Neural progenitor cell (in vitro differentiated cells): ENCODE data around the gene IDS.

Experiments used
- EZH2 ChIP-seq: fragments of 200-600 bp; sonication (generic); IDR thresholded peaks from 2 replicates; pipeline ENCODE4 v1.6.1; 2017; ENCODE audit warnings: antibody characterized with exemption, mild to moderate bottlenecking, moderate library complexity
- EZH2phosphoT487 ChIP-seq: fragments of 200-600 bp; sonication (generic); IDR thresholded peaks from 2 replicates; pipeline ENCODE4 v1.6.1; 2017; ENCODE audit warnings: antibody characterized with exemption
- TF ChIP-seq, protein P1 (sequence below): fragments of 200-600 bp; sonication (generic); IDR thresholded peaks from 2 replicates; pipeline ENCODE4 v1.5.1; 2017; ENCODE audit warnings: antibody characterized with exemption, mild to moderate bottlenecking

DNA sequence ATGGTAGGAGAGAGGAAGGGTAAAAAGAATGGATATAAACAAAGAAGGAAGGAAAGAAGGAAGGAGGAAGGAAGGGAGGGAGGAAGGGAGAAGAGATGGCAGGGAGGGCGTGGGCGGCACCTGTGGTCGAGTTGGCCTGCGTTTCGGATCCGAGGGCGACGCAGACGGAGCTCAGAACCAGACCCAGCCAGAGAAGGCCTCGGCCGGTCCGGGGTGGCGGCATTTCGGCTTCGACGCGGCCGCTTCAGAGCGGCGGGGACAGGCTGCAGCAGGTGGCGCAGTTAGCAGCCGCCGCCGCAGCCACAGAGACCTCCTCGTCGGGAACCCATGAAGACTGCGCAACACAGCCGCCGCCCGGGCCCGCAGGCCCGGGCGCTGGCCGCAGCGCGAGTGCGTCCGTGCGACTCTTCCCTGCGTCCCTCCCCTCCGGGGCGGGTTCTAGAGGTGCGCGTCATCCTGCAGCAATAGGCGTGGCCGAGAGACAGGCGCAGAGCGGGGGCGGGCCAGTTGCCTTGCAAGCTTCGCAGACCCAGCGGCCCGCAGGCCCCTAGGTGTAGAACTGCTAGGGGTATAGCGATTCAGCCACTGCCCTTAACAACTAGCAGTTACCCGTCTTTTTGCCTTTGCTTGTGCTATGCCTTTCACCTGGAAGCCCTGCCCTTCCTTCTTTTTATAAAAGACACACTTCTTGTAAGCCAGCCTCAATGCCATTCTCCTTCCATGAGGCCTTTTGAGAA is at the start of gene IDS:
- TF ChIP-seq EZH2: no peak
- TF ChIP-seq, protein P1, sequence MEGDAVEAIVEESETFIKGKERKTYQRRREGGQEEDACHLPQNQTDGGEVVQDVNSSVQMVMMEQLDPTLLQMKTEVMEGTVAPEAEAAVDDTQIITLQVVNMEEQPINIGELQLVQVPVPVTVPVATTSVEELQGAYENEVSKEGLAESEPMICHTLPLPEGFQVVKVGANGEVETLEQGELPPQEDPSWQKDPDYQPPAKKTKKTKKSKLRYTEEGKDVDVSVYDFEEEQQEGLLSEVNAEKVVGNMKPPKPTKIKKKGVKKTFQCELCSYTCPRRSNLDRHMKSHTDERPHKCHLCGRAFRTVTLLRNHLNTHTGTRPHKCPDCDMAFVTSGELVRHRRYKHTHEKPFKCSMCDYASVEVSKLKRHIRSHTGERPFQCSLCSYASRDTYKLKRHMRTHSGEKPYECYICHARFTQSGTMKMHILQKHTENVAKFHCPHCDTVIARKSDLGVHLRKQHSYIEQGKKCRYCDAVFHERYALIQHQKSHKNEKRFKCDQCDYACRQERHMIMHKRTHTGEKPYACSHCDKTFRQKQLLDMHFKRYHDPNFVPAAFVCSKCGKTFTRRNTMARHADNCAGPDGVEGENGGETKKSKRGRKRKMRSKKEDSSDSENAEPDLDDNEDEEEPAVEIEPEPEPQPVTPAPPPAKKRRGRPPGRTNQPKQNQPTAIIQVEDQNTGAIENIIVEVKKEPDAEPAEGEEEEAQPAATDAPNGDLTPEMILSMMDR: peak; percentile 6
- no peak for TF ChIP-seq EZH2phosphoT487
